T-helper 2 cell (primary cell): ENCODE measurements around the gene INAVA.
"Not testable (repeated sequence)": the region's sequence is repeated elsewhere in the genome, so short reads cannot be mapped to it uniquely, and the experiment has no call there.

Experiments
- DNase-seq, 5 experiments: peaks; one replicate each; pipeline versions ENCODE4 v3.0.0 to v3.0.0-alpha.2; 2012 to 2022

The INAVA gene

GRCh38 chr1:200922406-200922805 lies 27.7 kb downstream of the INAVA start:
- DNase-seq, result no peak

GRCh38 chr1:200923601-200924000 lies 28.9 kb downstream of the INAVA start:
- no peak for DNase-seq

GRCh38 chr1:200925831-200926230 lies 31.1 kb downstream of the INAVA start:
- peak in 1 of 5 experiments; percentile 49 for DNase-seq

GRCh38 chr1:200929530-200930278 lies 35.0 kb downstream of the INAVA start:
- DNase-seq, result no peak

- not testable (repeated sequence) for DNase-seq
Observed at GRCh38 chr1:200930285-200930684, 35.6 kb downstream of the INAVA start.

- DNase-seq, result no peak
Observed at GRCh38 chr1:200931776-200932175, 37.1 kb downstream of the INAVA start.

- DNase-seq, result no peak
Observed at GRCh38 chr1:200934676-200935245, 40.1 kb downstream of the INAVA start.

GRCh38 chr1:200935286-200935962 lies 40.7 kb downstream of the INAVA start:
- DNase-seq, result not testable (repeated sequence)

GRCh38 chr1:200938955-200939354 lies 44.3 kb downstream of the INAVA start:
- DNase-seq, result peak in 2 of 5 experiments; percentile 25 to 29

GRCh38 chr1:200945111-200945510 lies 50.4 kb downstream of the INAVA start:
- DNase-seq, result no peak

GRCh38 chr1:200947059-200947566 lies 52.4 kb downstream of the INAVA start:
- no peak for DNase-seq

GRCh38 chr1:200949626-200950025 lies 54.9 kb downstream of the INAVA start:
- no peak for DNase-seq

- DNase-seq, result no peak
Observed at GRCh38 chr1:200951016-200951415, 56.3 kb downstream of the INAVA start.

- no peak for DNase-seq
Observed at GRCh38 chr1:200954434-200954833, 59.7 kb downstream of the INAVA start.

GRCh38 chr1:200958597-200958996 lies 63.9 kb downstream of the INAVA start:
- no peak for DNase-seq

GRCh38 chr1:200959411-200959921 lies 64.8 kb downstream of the INAVA start:
- DNase-seq, result no peak

GRCh38 chr1:200960236-200960947 lies 65.7 kb downstream of the INAVA start:
- no peak for DNase-seq

GRCh38 chr1:200960948-200961340 lies 66.2 kb downstream of the INAVA start:
- no peak for DNase-seq

GRCh38 chr1:200962151-200962550 lies 67.5 kb downstream of the INAVA start:
- DNase-seq, result not testable (repeated sequence)

GRCh38 chr1:200962631-200963030 lies 67.9 kb downstream of the INAVA start:
- DNase-seq, result no peak

- no peak for DNase-seq
Observed at GRCh38 chr1:200963076-200963475, 68.4 kb downstream of the INAVA start.

GRCh38 chr1:200963888-200964287 lies 69.2 kb downstream of the INAVA start:
- not testable (repeated sequence) for DNase-seq
